ENCODE data around the gene TBC1D8. TPM values are rescaled to one million over a fixed set of nuclear protein-coding genes. Genes with fewer than 3 reads are reported as not detected.

Gene TBC1D8
- total RNA-seq, 1 experiment from 2014 or later, result 51.7 TPM

DNA sequence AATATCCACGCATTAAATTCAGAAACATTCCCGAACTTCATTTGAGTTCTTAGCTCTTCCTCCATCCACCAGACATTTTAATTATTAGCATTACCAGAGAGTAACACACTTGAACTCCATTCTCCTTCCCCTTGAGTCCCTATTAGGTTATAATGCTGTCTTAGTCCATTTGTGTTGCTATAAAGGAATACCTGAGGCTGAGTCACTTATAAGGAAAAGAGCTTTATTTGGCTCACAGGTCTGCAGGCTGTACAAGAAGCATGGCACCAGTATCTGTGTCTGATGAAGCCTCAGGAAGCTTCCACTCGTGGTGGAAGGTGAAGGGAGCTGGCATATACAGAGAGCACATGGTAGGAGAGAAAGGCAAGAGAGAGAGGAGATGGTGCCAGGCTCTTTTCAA, 25.4 kb downstream of the TBC1D8 start:
- DNase-seq (ENCODE audit: low spot score) (no peak), ATAC-seq (no peak)
- CTCF ChIA-PET, result interaction anchor here (2.0 kb wide), 1 partner anchor 79 kb away, joined by 6 read pairs; no protein-coding TSS in a partner anchor
- POLR2A ChIA-PET, result no interaction called here
- peaks cover 56% of the 10 kb centered on the region for H3K4me1 Mint-ChIP-seq
- H3K4me3 Mint-ChIP-seq, result no peak overlapping the region
- 0 out of 2 replicates have a peak, but pooled peaks cover 2% of the 10 kb centered on the region for H3K9me3 Mint-ChIP-seq
- peaks cover 3% of the 10 kb centered on the region for H3K36me3 Mint-ChIP-seq
- TF ChIP-seq ELF4 (CRISPR knock-in tag; IDR thresholded peaks at IDR 0.05; ENCODE audit: low read depth) (no peak), ZBTB21 (CRISPR knock-in tag; IDR thresholded peaks at IDR 0.05; ENCODE audit: borderline replicate concordance) (no peak), RELA (CRISPR knock-in tag; IDR thresholded peaks at IDR 0.05; ENCODE audit: borderline replicate concordance) (no peak)
- TF ChIP-seq, protein P1, sequence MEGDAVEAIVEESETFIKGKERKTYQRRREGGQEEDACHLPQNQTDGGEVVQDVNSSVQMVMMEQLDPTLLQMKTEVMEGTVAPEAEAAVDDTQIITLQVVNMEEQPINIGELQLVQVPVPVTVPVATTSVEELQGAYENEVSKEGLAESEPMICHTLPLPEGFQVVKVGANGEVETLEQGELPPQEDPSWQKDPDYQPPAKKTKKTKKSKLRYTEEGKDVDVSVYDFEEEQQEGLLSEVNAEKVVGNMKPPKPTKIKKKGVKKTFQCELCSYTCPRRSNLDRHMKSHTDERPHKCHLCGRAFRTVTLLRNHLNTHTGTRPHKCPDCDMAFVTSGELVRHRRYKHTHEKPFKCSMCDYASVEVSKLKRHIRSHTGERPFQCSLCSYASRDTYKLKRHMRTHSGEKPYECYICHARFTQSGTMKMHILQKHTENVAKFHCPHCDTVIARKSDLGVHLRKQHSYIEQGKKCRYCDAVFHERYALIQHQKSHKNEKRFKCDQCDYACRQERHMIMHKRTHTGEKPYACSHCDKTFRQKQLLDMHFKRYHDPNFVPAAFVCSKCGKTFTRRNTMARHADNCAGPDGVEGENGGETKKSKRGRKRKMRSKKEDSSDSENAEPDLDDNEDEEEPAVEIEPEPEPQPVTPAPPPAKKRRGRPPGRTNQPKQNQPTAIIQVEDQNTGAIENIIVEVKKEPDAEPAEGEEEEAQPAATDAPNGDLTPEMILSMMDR (IDR thresholded peaks at IDR 0.05), result no peak
- TF ChIP-seq, protein P2, sequence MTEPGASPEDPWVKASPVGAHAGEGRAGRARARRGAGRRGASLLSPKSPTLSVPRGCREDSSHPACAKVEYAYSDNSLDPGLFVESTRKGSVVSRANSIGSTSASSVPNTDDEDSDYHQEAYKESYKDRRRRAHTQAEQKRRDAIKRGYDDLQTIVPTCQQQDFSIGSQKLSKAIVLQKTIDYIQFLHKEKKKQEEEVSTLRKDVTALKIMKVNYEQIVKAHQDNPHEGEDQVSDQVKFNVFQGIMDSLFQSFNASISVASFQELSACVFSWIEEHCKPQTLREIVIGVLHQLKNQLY (CRISPR knock-in tag; IDR thresholded peaks at IDR 0.05), result no peak
- TF ChIP-seq, protein P3, sequence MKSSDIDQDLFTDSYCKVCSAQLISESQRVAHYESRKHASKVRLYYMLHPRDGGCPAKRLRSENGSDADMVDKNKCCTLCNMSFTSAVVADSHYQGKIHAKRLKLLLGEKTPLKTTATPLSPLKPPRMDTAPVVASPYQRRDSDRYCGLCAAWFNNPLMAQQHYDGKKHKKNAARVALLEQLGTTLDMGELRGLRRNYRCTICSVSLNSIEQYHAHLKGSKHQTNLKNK (CRISPR knock-in tag; IDR thresholded peaks at IDR 0.05), result no peak
- no peak overlapping the region for H3K27ac Mint-ChIP-seq
- H3K27me3 Mint-ChIP-seq (ENCODE audit: low read depth), result no peaks in the 10 kb centered on the region

DNA sequence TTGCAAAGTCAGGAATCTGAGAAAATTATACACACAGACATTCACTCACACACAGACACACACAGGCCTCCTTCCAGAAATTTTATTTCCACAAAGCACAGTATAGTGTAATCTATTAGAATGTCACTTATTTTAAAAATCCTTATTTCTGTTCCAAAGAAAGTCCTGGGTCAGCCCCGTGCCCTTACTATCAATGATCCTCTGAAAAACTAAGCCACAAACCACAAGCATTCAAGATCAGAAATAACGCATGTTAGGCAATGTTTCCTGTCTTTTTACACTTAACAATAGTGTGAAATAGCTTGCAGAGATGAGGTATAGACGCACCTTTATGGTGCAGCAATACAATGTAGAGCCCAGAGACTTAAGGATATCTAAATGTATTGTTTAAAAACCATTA, 25.8 kb downstream of the TBC1D8 start:
- H3K4me1 Mint-ChIP-seq, result peaks cover 60% of the 10 kb centered on the region
- peaks cover 3% of the 10 kb centered on the region for H3K36me3 Mint-ChIP-seq
- 0 out of 2 replicates have a peak, but pooled peaks cover 2% of the 10 kb centered on the region for H3K9me3 Mint-ChIP-seq
- H3K27ac Mint-ChIP-seq, result no peak overlapping the region
- POLR2A ChIA-PET, result no interaction called here
- no peak overlapping the region for H3K4me3 Mint-ChIP-seq
- TF ChIP-seq CBFB (CRISPR knock-in tag; IDR thresholded peaks at IDR 0.05; ENCODE audit: low read depth), result no peak
- DNase-seq (ENCODE audit: low spot score), result no peak
- CTCF ChIA-PET, result interaction anchor here (2.0 kb wide), 1 partner anchor 80 kb away, joined by 6 read pairs; no protein-coding TSS in a partner anchor
- no peak for ATAC-seq
- no peaks in the 10 kb centered on the region for H3K27me3 Mint-ChIP-seq (ENCODE audit: low read depth)

DNA sequence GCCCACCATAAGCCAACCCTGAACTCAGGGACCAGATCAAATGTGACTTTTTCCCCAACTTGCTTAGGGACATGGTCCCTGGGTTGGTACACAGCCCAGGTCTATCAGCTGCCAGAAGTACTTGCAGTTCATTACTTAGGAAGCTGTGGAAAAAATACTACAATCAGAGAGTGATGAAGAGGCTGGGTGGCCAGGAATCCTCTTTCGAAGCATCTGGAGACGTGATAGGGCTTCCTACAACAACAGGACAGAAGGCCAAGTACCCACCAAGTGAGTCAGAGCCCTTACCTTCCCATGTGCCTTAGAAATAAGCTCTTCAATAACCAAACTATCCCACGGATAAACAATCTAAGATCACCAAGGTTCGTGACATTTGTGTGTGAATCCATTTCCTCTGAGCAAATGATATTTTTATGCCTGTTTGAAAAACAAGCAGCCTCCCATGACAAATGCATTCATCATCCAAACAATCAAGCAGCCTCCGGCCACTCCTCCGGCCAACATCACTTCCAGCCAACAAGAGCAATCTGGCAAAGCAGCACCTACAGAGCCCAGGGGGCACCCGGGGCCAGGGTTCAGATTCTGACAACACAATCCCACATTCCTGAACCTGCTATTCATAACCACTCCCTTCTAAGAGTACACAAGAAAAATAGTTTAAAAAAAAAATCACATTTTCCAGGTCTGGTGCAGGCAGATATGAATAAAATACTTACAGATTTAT, 26.4 kb downstream of the TBC1D8 start:
- 0 out of 2 replicates have a peak, but pooled peaks cover 2% of the 10 kb centered on the region for H3K9me3 Mint-ChIP-seq
- ChIA-PET CTCF (interaction anchor here (2.0 kb wide), 1 partner anchor 80 kb away, joined by 6 read pairs; no protein-coding TSS in a partner anchor), POLR2A (no interaction called here)
- H3K27ac Mint-ChIP-seq, result peak overlapping the region; percentile 26; the same call in 1 of the 2 replicates
- DNase-seq (ENCODE audit: low spot score), result no peak
- peaks cover 3% of the 10 kb centered on the region for H3K36me3 Mint-ChIP-seq
- H3K27me3 Mint-ChIP-seq (ENCODE audit: low read depth), result no peaks in the 10 kb centered on the region
- no peak for ATAC-seq
- no peak overlapping the region for H3K4me3 Mint-ChIP-seq
- H3K4me1 Mint-ChIP-seq, result peaks cover 61% of the 10 kb centered on the region
- TF ChIP-seq NFE2L1 (CRISPR knock-in tag; IDR thresholded peaks at IDR 0.05), result no peak
- no peak for TF ChIP-seq NFATC4 (CRISPR knock-in tag; IDR thresholded peaks at IDR 0.05)
- TF ChIP-seq JUN (CRISPR knock-in tag; IDR thresholded peaks at IDR 0.05), result no peak
- TF ChIP-seq GABPB1 (CRISPR knock-in tag; IDR thresholded peaks at IDR 0.05), result no peak
- TF ChIP-seq, protein P4, sequence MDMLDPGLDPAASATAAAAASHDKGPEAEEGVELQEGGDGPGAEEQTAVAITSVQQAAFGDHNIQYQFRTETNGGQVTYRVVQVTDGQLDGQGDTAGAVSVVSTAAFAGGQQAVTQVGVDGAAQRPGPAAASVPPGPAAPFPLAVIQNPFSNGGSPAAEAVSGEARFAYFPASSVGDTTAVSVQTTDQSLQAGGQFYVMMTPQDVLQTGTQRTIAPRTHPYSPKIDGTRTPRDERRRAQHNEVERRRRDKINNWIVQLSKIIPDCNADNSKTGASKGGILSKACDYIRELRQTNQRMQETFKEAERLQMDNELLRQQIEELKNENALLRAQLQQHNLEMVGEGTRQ (CRISPR knock-in tag; IDR thresholded peaks at IDR 0.05), result no peak
- no peak for TF ChIP-seq ZNF317 (CRISPR knock-in tag; IDR thresholded peaks at IDR 0.05; ENCODE audit: borderline replicate concordance, low read depth)
- TF ChIP-seq, protein P5, sequence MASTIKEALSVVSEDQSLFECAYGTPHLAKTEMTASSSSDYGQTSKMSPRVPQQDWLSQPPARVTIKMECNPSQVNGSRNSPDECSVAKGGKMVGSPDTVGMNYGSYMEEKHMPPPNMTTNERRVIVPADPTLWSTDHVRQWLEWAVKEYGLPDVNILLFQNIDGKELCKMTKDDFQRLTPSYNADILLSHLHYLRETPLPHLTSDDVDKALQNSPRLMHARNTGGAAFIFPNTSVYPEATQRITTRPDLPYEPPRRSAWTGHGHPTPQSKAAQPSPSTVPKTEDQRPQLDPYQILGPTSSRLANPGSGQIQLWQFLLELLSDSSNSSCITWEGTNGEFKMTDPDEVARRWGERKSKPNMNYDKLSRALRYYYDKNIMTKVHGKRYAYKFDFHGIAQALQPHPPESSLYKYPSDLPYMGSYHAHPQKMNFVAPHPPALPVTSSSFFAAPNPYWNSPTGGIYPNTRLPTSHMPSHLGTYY (CRISPR knock-in tag; IDR thresholded peaks at IDR 0.05), result no peak
- TF ChIP-seq NR1H2 (CRISPR knock-in tag; IDR thresholded peaks at IDR 0.05), result no peak
- TF ChIP-seq, protein P6, sequence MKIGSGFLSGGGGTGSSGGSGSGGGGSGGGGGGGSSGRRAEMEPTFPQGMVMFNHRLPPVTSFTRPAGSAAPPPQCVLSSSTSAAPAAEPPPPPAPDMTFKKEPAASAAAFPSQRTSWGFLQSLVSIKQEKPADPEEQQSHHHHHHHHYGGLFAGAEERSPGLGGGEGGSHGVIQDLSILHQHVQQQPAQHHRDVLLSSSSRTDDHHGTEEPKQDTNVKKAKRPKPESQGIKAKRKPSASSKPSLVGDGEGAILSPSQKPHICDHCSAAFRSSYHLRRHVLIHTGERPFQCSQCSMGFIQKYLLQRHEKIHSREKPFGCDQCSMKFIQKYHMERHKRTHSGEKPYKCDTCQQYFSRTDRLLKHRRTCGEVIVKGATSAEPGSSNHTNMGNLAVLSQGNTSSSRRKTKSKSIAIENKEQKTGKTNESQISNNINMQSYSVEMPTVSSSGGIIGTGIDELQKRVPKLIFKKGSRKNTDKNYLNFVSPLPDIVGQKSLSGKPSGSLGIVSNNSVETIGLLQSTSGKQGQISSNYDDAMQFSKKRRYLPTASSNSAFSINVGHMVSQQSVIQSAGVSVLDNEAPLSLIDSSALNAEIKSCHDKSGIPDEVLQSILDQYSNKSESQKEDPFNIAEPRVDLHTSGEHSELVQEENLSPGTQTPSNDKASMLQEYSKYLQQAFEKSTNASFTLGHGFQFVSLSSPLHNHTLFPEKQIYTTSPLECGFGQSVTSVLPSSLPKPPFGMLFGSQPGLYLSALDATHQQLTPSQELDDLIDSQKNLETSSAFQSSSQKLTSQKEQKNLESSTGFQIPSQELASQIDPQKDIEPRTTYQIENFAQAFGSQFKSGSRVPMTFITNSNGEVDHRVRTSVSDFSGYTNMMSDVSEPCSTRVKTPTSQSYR (CRISPR knock-in tag; IDR thresholded peaks at IDR 0.05), result no peak
- TF ChIP-seq HMGA2 (CRISPR knock-in tag; IDR thresholded peaks at IDR 0.05), result no peak
- TF ChIP-seq PRRX2 (CRISPR knock-in tag; IDR thresholded peaks at IDR 0.05), result no peak
- no peak for TF ChIP-seq ETV6 (CRISPR knock-in tag; IDR thresholded peaks at IDR 0.05)
- no peak for TF ChIP-seq RORB (CRISPR knock-in tag; IDR thresholded peaks at IDR 0.05)
- TF ChIP-seq, protein P1 (IDR thresholded peaks at IDR 0.05), result no peak
- TF ChIP-seq GRHL2 (CRISPR knock-in tag; IDR thresholded peaks at IDR 0.05; ENCODE audit: insufficient replicate concordance, severe bottlenecking), result no peak
- TF ChIP-seq TEAD1 (CRISPR knock-in tag; IDR thresholded peaks at IDR 0.05), result no peak
